B cell (primary cell): Measurements from ENCODE around the gene EHF. TPM values are rescaled to one million over a fixed set of nuclear protein-coding genes. Genes with fewer than 3 reads are reported as not detected.

Experiments used
- ATAC-seq: fragments of 200-7000 bp; cut with Tn5 transposase; one replicate; pipeline ENCODE4 v1.10.0; 2021; ENCODE audit warnings: low read depth, mild to moderate bottlenecking, moderate number of reproducible peaks, moderate library complexity
- CTCF ChIA-PET: fragments of 350-600 bp; sonication (Branson Sonifier 250); formaldehyde crosslinking; loops from one replicate; lab custom pipeline; 2021; ENCODE audit warnings: antibody characterized with exemption, inconsistent platforms; lab: Charles Lee
- POLR2A ChIA-PET: fragments of 350-600 bp; sonication (Branson Sonifier 250); formaldehyde crosslinking; loops from one replicate; lab custom pipeline; 2021; ENCODE audit warnings: antibody characterized with exemption; lab: Charles Lee
- DNase-seq: peaks from one replicate; pipeline ENCODE4 v3.0.0; 2013
- H2AFZ ChIP-seq: 2 replicates; pipeline ENCODE4 v1.6.1; 2012; ENCODE audit warnings: mild to moderate bottlenecking, low read depth, low read length; ENCODE audit not compliant: insufficient read depth, poor library complexity, severe bottlenecking
- H3K27ac ChIP-seq, 2 donors: 1 replicate in 1 of 2; 2 replicates in 1 of 2; pipeline ENCODE4 v1.5.1; 2012 to 2013; ENCODE audit warnings: low read length in 2 of 2, mild to moderate bottlenecking in 2 of 2, moderate library complexity in 1 of 2
- H3K27me3 ChIP-seq, 4 experiments: fragments of 200-600 bp in 1 of 4; sonication (generic) in 1 of 4; replicated peaks in 1 of 4; 1 replicate in 2 of 4; 2 replicates in 2 of 4; pipeline versions ENCODE4 v1.6.1 to v1.7.0; 2013 to 2016; ENCODE audit warnings: low read length in 3 of 4, mild to moderate bottlenecking in 2 of 4, mixed read lengths in 1 of 4, moderate library complexity in 1 of 4; ENCODE audit not compliant: insufficient read depth in 4 of 4, control insufficient read depth in 3 of 4; ENCODE audit errors: control extremely low read depth in 1 of 4
- H3K36me3 ChIP-seq, 2 experiments: replicated peaks in 1 of 2; 1 replicate in 1 of 2; 2 replicates in 1 of 2; pipeline versions ENCODE4 v1.6.1 to v1.7.1; 2013; ENCODE audit warnings: low read length in 1 of 2; ENCODE audit not compliant: insufficient read depth in 2 of 2, control insufficient read depth in 1 of 2; ENCODE audit errors: control extremely low read depth in 1 of 2, extremely low read depth in 1 of 2
- H3K4me1 ChIP-seq, 2 donors: fragments of 200-600 bp in 1 of 2; sonication (generic) in 1 of 2; 1 replicate in 1 of 2; 2 replicates in 1 of 2; pipeline versions ENCODE4 v1.5.1 to v1.6.1; 2013 to 2017; ENCODE audit warnings: low read length in 2 of 2; ENCODE audit not compliant: control insufficient read depth in 2 of 2, insufficient read depth in 2 of 2
- H3K4me2 ChIP-seq: replicated peaks from 2 replicates; pipeline ENCODE3; 2012; ENCODE audit warnings: mild to moderate bottlenecking, low read depth, low read length; ENCODE audit not compliant: poor library complexity, severe bottlenecking
- H3K4me3 ChIP-seq, 5 experiments: fragments of 200-600 bp in 1 of 5; sonication (generic) in 1 of 5; 1 replicate in 3 of 5; 2 replicates in 2 of 5; pipeline versions ENCODE4 v1.5.1 to v1.7.0; 2011 to 2016; ENCODE audit warnings: low read length in 4 of 5, mild to moderate bottlenecking in 4 of 5, low read depth in 2 of 5, control low read depth in 1 of 5, moderate library complexity in 1 of 5; ENCODE audit not compliant: insufficient read depth in 1 of 5; ENCODE audit errors: control extremely low read depth in 1 of 5, extremely low read depth in 1 of 5
- H3K79me2 ChIP-seq: fragments of 200-600 bp; sonication (generic); one replicate; pipeline ENCODE4 v1.6.0; 2016; ENCODE audit warnings: low read length; ENCODE audit not compliant: control insufficient read depth, insufficient read depth
- H3K9ac ChIP-seq: fragments of 200-600 bp; sonication (generic); 2 replicates; pipeline ENCODE4 v1.6.1; 2017; ENCODE audit warnings: mild to moderate bottlenecking, low read length, moderate library complexity
- H3K9me3 ChIP-seq, 3 donors: one replicate each; pipeline versions ENCODE4 v1.6.1 to v1.7.1; 2013; ENCODE audit warnings: low read length in 2 of 3; ENCODE audit not compliant: control insufficient read depth in 2 of 3, insufficient read depth in 1 of 3; ENCODE audit errors: control extremely low read depth in 1 of 3
- H4K20me1 ChIP-seq: 2 replicates; pipeline ENCODE4 v1.6.0; 2012; ENCODE audit warnings: mild to moderate bottlenecking, low read length; ENCODE audit not compliant: insufficient read depth, control insufficient read depth, poor library complexity, severe bottlenecking
- H3K27ac Mint-ChIP-seq: one replicate; pipeline ENCODE4 v1.8.0; 2021; ENCODE audit warnings: mixed read lengths
- H3K27me3 Mint-ChIP-seq: one replicate; pipeline ENCODE4 v1.8.0; 2021; ENCODE audit warnings: mixed read lengths
- H3K4me1 Mint-ChIP-seq: one replicate; pipeline ENCODE4 v1.8.0; 2021; ENCODE audit warnings: mixed read lengths
- H3K4me3 Mint-ChIP-seq: one replicate; pipeline ENCODE4 v1.8.0; 2021; ENCODE audit warnings: mixed read lengths
- H3K9me3 Mint-ChIP-seq: one replicate; pipeline ENCODE4 v1.8.0; 2022; ENCODE audit warnings: mixed read lengths; ENCODE audit not compliant: insufficient read depth
- EZH2 ChIP-seq: IDR thresholded peaks from 2 replicates; pipeline ENCODE4 v1.6.1; 2012; ENCODE audit warnings: borderline replicate concordance, low read depth, mild to moderate bottlenecking, moderate library complexity, low read length; ENCODE audit not compliant: insufficient read depth, poor library complexity, severe bottlenecking
- WGBS: methylation state at CpG from one replicate; pipeline ENCODE4 v1.1.5; 2013; ENCODE audit warnings: missing lambda C conversion rate; ENCODE audit not compliant: insufficient coverage; 5-methylcytosine and 5-hydroxymethylcytosine counted together
- intact Hi-C: fragments of 100-400 bp; cut with micrococcal nuclease; formaldehyde crosslinking; loops from one replicate; pipeline ENCODE4 v1.10.0; 2022
- polyA plus RNA-seq: library from polyadenylated mRNA; depleted of rRNA; stranded (reverse); fragments of >200 nt; gene quantifications from 2 replicates; pipeline ENCODE4 v1.2.3, GENCODE V29; 2012
- total RNA-seq, 2 donors: library from RNA; stranded (reverse); fragments of 120-200 nt in 1 of 2; gene quantifications; 1 replicate in 1 of 2; 2 replicates in 1 of 2; pipeline versions ENCODE4 v1.2.3 to v1.2.4, GENCODE V29; 2013 to 2022
- TF ChIP-seq, protein P1 (sequence below): fragments of 200-600 bp; IDR thresholded peaks from one replicate; pipeline ENCODE4 v1.8.0; 2022; ENCODE audit warnings: antibody characterized with exemption, mild to moderate bottlenecking

EHF gene
- total and polyA plus RNA-seq, 2 donors (not counting 1 experiment from before 2014, with no cell fraction given) = not detected

GRCh38 chr11:34696862-34697261 is 76.0 kb downstream of the EHF start:
- Mint-ChIP-seq H3K4me1 (no peaks in the 10 kb centered on the region), H3K27ac (no peak overlapping the region), H3K9me3 (peaks cover 5% of the 10 kb centered on the region), H3K4me3 (no peak overlapping the region), H3K27me3 (peaks cover 25% of the 10 kb centered on the region)
- H3K79me2 ChIP-seq = no peaks in the 10 kb centered on the region
- H3K27me3 ChIP-seq = no peaks in the 10 kb centered on the region
- ATAC-seq (no peak), DNase-seq (no peak)
- H4K20me1 ChIP-seq = no peaks in the 10 kb centered on the region
- POLR2A ChIA-PET = no interaction called here
- intact Hi-C loops = no loop called here
- H2AFZ ChIP-seq = no peak overlapping the region
- H3K4me1 ChIP-seq = no peaks in the 10 kb centered on the region
- no peaks in the 10 kb centered on the region for H3K36me3 ChIP-seq
- H3K27ac ChIP-seq = no peak overlapping the region
- H3K9me3 ChIP-seq = peaks cover 0 to 3% (median 0%) of the 10 kb centered on the region in 3 donors
- CTCF ChIA-PET = no interaction called here
- TF ChIP-seq, protein P1, sequence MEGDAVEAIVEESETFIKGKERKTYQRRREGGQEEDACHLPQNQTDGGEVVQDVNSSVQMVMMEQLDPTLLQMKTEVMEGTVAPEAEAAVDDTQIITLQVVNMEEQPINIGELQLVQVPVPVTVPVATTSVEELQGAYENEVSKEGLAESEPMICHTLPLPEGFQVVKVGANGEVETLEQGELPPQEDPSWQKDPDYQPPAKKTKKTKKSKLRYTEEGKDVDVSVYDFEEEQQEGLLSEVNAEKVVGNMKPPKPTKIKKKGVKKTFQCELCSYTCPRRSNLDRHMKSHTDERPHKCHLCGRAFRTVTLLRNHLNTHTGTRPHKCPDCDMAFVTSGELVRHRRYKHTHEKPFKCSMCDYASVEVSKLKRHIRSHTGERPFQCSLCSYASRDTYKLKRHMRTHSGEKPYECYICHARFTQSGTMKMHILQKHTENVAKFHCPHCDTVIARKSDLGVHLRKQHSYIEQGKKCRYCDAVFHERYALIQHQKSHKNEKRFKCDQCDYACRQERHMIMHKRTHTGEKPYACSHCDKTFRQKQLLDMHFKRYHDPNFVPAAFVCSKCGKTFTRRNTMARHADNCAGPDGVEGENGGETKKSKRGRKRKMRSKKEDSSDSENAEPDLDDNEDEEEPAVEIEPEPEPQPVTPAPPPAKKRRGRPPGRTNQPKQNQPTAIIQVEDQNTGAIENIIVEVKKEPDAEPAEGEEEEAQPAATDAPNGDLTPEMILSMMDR = no peak
- no peak for TF ChIP-seq EZH2
- H3K4me3 ChIP-seq = no peak overlapping the region
- H3K9ac ChIP-seq = no peak overlapping the region
- H3K4me2 ChIP-seq = no peak overlapping the region

DNA sequence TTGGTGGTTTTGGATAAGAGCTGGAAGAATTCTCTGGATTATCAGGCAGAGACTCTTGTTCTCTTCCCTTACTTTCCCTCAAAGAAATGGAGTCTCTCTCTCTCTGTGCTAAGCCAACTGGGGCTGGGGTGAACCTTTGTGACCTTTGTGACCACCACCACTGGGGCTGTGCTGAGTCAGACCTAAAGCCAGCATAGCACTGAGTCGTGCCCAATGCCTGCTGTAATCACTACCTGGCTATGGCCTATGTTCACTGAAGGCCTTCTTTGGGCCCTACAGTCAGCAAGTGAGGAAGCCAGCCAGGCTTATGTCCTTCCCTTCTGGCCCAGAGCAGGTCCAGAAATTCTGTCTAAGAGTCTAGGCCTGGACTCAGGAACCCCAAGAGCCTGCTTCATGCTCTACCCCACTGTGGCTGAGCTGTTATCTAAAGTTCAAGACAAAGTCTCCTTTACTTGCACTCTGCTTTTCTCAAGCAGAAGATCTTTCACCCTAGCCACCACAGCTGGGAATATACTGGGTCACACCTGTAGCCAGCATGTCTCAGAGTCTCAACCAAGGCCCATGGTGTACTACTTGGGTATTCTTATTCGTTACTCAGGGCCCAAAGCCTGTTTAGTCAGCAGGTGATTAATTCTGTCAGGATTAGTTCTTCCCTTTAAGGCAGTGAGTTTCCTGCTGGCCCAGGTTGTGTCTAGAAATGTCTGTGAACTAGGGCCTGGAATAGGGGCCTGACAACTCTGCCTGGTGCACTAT is 86.0 kb downstream of the EHF start:
- Histone ChIP-seq H3K4me3 (no peak overlapping the region), H3K36me3 (no peaks in the 10 kb centered on the region), H3K9me3 (peaks cover 1 to 14% (median 12%) of the 10 kb centered on the region in 3 donors), H2AFZ (no peak overlapping the region), H3K27me3 (peaks cover 0 to 10% (median 1%) of the 10 kb centered on the region in 4 experiments), H3K4me2 (no peak overlapping the region), H3K79me2 (no peaks in the 10 kb centered on the region), H3K4me1 (no peaks in the 10 kb centered on the region), H4K20me1 (no peaks in the 10 kb centered on the region), H3K27ac (no peak overlapping the region), H3K9ac (no peak overlapping the region)
- H3K9me3 Mint-ChIP-seq = peaks cover 11% of the 10 kb centered on the region
- no peak overlapping the region for H3K4me3 Mint-ChIP-seq
- no peak for ATAC-seq
- ChIA-PET POLR2A (no interaction called here), CTCF (no interaction called here)
- peaks cover 23% of the 10 kb centered on the region for H3K27me3 Mint-ChIP-seq
- intact Hi-C loops = no loop called here
- no peak for DNase-seq
- TF ChIP-seq, protein P1 = no peak
- TF ChIP-seq EZH2 = no peak
- H3K4me1 Mint-ChIP-seq = no peaks in the 10 kb centered on the region
- 100% methylated on average over 1 of the region's 2 CpGs for WGBS
- no peak overlapping the region for H3K27ac Mint-ChIP-seq
